ENCODE results near the gene SH3RF2.

The SH3RF2 gene

GRCh38 chr5:145923405-145923804 lies 13.0 kb upstream of the SH3RF2 start:
- DNase-seq: no peak

- DNase-seq: no peak
These were observed 11.5 kb upstream of the SH3RF2 start for GRCh38 chr5:145924849-145925248.

- DNase-seq: no peak
These were observed 11.0 kb upstream of the SH3RF2 start for GRCh38 chr5:145925353-145925752.

GRCh38 chr5:145925803-145926202 lies 10.6 kb upstream of the SH3RF2 start:
- DNase-seq: no peak

GRCh38 chr5:145931718-145932117 lies 4.7 kb upstream of the SH3RF2 start:
- no peak for DNase-seq

- DNase-seq: no peak
These were observed 2.1 kb upstream of the SH3RF2 start for GRCh38 chr5:145934276-145934675.

DNA sequence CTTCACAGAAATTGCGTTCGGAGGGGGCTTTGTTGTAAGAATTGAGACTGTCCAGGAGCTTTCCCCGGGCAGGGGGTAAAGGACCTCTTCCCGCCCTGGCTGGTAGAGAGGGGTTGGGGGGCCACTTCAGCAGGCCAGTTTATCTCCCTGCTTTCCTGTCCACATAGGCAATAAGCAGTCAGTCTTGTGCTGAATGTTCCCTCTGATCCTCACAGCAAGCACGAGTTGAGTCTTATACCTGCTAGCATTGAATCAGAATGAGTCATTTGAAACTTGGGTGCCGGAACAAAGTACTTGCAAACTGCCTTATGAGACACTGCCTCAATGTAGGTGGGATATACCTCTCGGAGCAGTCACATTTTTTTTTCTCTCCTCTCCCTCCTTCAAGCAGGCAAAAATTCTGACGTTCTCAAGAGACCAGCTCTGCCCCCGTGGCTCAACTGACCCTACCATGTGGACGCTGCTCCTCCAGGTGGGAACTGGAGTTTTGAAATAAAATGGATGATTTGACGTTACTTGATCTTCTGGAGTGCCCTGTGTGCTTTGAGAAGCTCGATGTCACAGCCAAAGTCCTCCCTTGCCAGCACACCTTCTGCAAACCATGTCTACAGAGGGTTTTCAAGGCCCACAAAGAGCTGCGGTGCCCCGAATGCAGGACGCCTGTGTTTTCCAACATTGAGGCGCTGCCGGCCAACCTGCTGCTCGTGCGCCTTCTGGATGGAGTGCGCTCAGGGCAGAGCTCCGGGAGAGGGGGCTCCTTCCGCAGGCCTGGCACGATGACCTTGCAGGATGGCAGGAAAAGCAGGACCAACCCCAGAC lies 1.3 kb downstream of the SH3RF2 start:
- no peak for DNase-seq

DNA sequence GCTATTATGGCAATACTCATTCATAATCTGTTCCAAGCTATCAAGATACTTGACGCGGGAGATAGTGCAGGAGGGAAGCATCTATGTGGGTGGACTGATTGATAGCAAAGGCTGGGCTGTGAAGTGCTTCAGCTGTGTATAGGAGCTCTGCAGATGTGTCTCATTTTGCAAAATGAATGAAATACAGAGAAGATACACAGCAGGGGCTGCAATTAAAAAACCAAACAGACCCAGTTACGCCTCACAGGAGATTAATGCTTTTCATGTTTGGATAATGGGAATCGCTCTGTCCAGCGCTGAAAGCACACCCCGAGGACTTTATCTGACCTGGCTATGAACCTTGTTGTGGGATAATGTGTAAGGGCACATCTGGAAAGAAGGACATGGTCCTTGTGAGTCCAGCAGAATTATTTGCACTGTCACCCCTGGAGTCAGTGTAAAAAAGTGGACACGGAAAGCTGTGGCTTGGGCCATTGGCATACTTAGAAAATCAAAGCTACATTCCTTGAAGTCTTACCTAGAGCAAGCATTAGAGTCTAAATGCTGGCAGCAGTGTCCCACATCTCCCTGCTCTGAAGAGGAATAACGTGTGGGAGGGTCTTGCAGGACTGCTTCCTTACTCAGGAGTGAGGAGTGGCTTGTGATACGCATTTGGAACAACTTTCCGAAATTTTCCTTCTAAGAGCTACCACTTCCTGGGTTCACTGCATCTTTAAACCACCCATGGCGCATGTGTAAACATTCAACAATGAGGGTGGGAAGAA lies 2.6 kb downstream of the SH3RF2 start:
- no peak for DNase-seq

- no peak for DNase-seq
These were observed 3.2 kb downstream of the SH3RF2 start for GRCh38 chr5:145939540-145940065.

- DNase-seq: no peak
These were observed 4.7 kb downstream of the SH3RF2 start for GRCh38 chr5:145941096-145941447.

DNA sequence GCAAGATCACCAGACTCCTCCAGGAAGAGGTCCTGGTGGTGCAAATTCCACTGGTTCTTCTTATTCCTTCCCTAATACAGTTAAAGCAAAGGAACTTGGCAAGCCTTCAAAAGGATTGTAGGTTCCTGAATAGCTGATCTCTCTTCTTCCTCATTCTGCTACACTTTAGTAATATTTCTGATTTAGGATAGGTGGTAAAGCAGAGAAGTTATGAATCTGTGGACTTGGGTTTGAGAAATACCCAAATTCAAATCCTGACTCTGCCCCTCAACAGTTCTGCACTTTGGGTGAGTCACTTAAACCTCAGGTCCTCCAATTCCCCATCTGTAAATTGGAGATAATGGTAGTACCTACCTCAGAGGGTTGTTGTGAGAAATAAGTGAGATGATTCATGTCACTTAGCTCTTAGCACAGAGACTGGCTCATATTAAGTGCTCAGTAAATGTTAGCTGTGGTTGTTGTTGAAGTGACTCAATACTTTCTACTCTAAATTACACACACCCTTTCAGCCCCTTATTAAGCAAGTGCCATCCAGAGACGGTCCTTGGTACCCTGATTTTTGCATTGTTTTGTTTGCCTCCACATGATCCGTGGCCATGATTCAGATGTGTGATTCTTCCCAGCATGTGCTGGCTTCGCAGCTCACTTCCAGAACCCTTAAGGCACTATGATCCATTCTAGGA lies 5.2 kb downstream of the SH3RF2 start:
- DNase-seq: no peak

GRCh38 chr5:145942201-145942600 lies 5.8 kb downstream of the SH3RF2 start:
- no peak for DNase-seq

GRCh38 chr5:145942749-145943148 lies 6.4 kb downstream of the SH3RF2 start:
- no peak for DNase-seq

DNA sequence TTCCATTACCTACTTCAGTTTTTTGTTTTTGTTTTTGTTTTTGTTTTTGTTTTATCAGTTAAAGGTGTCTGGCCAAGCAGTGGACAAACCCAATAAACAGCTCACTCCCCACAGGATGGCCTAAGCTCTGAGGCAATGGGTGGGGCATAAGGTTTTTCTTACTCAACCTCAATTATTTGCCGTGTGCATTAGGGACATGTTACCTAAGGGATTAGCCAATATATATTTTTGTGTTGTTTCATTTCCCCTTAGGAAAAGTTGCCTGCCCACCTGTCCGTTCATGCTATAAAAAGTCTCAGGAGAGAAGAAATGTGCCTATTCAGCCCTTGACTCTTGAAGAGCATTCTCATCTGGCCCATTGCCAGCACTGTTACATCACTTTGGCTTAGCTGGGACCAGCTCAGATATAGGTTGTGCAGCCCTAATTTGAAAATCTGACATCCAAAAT lies 7.3 kb downstream of the SH3RF2 start:
- no peak for DNase-seq

GRCh38 chr5:145944328-145944727 lies 8.0 kb downstream of the SH3RF2 start:
- DNase-seq: no peak

DNA sequence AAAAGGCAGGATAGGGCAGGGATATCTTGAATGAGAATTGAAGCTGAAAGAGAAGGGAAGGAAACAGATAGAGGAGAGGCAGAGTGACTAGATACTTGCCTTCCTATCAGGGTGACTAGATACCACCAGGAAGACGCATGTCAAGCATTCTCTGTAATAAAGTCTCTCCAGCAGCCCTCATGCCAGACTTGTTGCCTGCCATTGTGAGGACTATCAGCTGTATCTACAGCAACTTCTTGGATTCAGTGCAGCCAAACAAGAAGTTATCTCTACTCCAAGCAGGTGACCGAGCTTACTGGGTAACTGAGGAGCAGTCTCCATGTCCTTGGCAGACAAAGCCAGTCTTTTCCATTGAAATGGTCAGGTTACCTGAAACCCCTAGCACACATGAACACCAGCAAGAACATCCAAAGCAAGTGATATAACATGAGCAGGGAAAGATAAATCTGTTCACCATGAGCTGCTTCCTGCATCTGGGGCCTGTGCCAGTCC lies 9.3 kb downstream of the SH3RF2 start:
- DNase-seq: no peak

DNA sequence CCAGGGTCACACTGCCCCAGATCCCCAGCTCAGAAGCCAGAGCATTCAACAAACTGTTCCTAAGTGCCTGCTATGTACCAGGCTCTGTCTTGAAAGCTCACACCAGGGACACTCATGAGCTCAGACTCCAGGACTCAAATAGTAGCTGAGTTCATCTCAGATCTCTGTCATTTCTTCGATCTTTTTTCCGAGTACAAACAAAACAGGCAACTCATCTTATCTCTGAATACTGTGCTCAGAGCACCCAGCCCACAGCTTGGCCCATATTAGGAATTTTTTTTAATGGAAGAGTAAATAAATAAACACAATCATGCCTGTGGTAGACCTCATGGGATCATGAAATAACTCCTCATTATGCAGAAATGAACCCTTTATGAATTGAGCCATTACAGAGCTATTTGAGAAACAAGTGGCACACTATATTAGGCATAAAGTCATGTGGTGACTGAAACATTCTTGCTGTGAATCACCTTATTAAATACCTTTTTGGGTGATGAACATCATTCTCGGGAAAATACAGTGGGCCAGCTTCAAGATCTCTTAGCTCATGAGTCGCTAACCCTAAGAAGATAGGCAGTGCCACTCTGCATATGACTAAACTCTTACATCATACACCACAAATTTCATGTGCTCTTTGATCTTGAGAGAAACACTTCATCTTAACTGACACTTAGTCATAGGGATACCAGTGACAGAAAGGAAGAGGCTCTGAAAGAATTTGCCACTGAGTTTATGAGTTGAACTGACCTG lies 9.9 kb downstream of the SH3RF2 start:
- no peak for DNase-seq

DNA sequence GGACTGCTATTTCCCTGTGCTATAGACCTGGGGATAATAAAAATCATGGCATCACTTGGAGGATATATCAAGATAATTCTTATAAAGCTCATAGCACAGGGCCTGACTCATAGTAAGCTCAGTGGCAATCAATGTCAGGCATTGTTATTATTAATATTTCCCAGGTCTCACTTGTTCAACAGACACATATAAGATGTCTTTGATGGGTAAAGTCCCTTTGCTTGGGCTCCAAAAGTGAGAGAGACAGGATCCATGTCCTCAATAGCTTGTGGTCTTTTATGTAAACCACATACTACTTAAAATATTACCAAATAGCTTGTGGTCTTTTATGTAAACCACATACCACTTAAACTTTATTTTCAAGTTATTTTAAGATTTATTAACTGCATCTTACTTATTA lies 11.2 kb downstream of the SH3RF2 start:
- DNase-seq: no peak

- DNase-seq: no peak
These were observed 11.7 kb downstream of the SH3RF2 start for GRCh38 chr5:145948047-145948446.

DNA sequence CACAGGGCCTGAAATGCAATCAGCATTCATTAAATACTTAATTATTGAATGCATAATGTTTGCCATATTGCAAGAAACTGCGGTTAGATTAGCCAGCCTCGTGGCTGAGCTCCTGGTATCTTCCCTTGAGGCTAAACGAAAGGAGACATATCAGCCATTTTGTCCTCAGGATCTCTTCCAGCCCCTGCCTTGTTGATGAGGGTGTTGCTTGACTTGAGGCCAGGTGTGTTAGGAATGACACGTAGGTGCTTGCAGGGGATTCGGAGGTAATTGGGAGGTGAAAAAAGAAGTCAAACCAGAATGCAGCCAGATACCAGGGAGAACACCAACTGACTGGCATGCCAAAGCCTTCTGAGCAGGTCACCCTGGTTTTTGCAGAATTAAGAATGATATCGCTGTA lies 12.5 kb downstream of the SH3RF2 start:
- no peak for DNase-seq

DNA sequence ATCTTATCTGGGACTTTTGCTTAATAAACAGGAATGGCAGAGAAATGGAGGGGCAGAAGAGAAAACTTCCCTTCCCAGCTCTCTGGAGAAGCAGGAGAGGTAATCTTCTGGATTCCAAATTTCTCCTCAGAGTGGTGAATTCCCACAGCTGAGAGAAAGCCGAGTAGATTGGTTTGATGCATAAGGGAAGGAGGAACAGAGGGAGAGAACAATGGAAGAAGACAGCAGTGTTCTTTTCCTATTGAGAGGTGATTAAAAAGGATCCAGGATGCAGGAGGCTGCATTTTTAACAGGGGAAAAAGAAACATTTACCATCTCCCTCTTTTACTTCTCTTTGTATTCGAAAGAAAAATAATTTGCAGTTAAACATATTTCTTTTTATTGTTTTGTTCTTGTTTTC lies 13.1 kb downstream of the SH3RF2 start:
- no peak for DNase-seq

DNA sequence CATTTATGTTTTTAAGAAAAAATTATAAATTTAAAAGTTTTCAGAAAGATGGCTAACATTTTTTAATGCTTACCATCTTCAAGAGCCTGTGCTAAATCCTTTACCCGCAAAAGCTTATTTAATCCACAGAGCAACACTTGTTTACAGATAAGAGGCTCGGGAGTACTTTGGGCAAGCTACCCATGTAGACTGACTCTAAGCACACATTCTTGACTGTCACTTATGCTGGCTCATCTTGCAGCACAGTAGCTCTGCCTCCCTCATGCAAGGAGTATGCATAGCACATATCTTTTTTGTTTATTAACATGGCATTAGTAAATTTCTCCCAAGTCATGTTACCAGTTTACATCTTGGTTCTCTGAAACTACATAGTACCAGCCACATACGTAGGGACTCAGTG lies 14.7 kb downstream of the SH3RF2 start:
- no peak for DNase-seq

- no peak for DNase-seq
These were observed 16.8 kb downstream of the SH3RF2 start for GRCh38 chr5:145953202-145953601.
